ENCODE measurements around the gene BTNL9. TPM values are rescaled to one million over a fixed set of nuclear protein-coding genes. Genes with fewer than 3 reads are reported as not detected.
"Not testable (repeated sequence)": the region's sequence is repeated elsewhere in the genome, so short reads cannot be mapped to it uniquely, and the experiment has no call there.

The BTNL9 gene
- polyA plus RNA-seq, 1 donor from 2014 or later, result 13.9 TPM

DNA sequence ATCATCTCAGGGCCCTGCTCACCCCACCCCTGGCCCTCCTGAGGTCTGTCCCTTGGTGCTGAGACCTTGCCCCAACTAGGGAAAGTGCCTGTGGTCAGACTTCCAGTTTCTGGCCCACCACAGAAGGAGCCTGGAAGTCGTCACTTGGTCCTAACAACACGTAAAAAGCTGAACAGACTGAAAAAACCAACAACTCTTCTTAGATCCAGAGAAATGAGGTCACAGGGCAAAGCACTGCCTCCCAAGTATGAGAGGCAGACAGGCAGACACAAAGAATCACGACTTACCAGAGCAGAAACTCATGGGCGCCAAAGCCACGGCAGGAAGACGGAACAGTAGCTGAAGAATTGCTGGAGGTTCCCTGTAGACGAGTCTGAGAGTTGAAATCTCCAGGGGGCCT, 52.4 kb downstream of the BTNL9 start:
- Histone ChIP-seq H3K27ac (ENCODE audit: low read length) (no peak overlapping the region), H3K9ac (ENCODE audit: low read length) (no peak overlapping the region), H3K79me2 (replicated peaks; ENCODE audit: insufficient read depth, low read length) (no peaks in the 10 kb centered on the region), H2AFZ (ENCODE audit: low read depth, low read length) (no peak overlapping the region), H3K9me2 (ENCODE audit: insufficient read depth, low read length) (no peaks in the 10 kb centered on the region), H4K20me1 (ENCODE audit: insufficient read depth) (no peaks in the 10 kb centered on the region), H3K36me3 (ENCODE audit: insufficient read depth, low read length) (no peaks in the 10 kb centered on the region), H3K4me3 (ENCODE audit: low read length) (no peak overlapping the region), H3K27me3 (ENCODE audit: insufficient read depth, low read depth, low read length) (no peaks in the 10 kb centered on the region), H3K9me3 (ENCODE audit: low read length) (no peaks in the 10 kb centered on the region), H3F3A (ENCODE audit: insufficient read depth, low read length, poor library complexity, severe bottlenecking) (no peaks in the 10 kb centered on the region), H3K4me2 (ENCODE audit: low read length) (no peak overlapping the region)
- TF ChIP-seq RAD21 (conservative IDR thresholded peaks at IDR 0.05) (no peak), MXI1 (conservative IDR thresholded peaks at IDR 0.05; ENCODE audit: poor library complexity, severe bottlenecking) (no peak), EZH2 (IDR thresholded peaks at IDR 0.05; ENCODE audit: borderline replicate concordance, insufficient read depth, low read length, poor library complexity, severe bottlenecking) (no peak), EP300 (conservative IDR thresholded peaks at IDR 0.05; ENCODE audit: poor library complexity, severe bottlenecking) (no peak), TAF1 (IDR thresholded peaks at IDR 0.05; ENCODE audit: low read depth) (no peak)
- TF ChIP-seq, protein P1, sequence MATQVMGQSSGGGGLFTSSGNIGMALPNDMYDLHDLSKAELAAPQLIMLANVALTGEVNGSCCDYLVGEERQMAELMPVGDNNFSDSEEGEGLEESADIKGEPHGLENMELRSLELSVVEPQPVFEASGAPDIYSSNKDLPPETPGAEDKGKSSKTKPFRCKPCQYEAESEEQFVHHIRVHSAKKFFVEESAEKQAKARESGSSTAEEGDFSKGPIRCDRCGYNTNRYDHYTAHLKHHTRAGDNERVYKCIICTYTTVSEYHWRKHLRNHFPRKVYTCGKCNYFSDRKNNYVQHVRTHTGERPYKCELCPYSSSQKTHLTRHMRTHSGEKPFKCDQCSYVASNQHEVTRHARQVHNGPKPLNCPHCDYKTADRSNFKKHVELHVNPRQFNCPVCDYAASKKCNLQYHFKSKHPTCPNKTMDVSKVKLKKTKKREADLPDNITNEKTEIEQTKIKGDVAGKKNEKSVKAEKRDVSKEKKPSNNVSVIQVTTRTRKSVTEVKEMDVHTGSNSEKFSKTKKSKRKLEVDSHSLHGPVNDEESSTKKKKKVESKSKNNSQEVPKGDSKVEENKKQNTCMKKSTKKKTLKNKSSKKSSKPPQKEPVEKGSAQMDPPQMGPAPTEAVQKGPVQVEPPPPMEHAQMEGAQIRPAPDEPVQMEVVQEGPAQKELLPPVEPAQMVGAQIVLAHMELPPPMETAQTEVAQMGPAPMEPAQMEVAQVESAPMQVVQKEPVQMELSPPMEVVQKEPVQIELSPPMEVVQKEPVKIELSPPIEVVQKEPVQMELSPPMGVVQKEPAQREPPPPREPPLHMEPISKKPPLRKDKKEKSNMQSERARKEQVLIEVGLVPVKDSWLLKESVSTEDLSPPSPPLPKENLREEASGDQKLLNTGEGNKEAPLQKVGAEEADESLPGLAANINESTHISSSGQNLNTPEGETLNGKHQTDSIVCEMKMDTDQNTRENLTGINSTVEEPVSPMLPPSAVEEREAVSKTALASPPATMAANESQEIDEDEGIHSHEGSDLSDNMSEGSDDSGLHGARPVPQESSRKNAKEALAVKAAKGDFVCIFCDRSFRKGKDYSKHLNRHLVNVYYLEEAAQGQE (IDR thresholded peaks at IDR 0.05; ENCODE audit: borderline replicate concordance), result no peak

DNA sequence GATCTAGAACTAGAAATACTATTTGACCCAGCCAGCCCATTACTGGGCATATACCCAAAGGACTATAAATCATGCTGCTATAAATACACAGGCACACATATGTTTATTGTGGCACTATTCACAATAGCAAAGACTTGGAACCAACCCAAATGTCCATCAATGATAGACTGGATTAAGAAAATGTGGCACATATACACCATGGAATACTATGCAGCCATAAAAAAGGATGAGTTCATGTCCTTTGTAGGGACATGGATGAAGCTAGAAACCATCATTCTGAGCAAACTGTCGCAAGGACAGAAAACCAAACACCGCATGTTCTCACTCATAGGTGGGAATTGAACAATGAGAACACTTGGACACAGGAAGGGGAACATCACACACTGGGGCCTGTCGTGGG, 55.1 kb downstream of the BTNL9 start:
- not testable (repeated sequence) for H3K79me2 ChIP-seq (replicated peaks; ENCODE audit: insufficient read depth, low read length); H3K9me3 ChIP-seq (ENCODE audit: low read length); H4K20me1 ChIP-seq (ENCODE audit: insufficient read depth); H3K9me2 ChIP-seq (ENCODE audit: insufficient read depth, low read length); H3K36me3 ChIP-seq (ENCODE audit: insufficient read depth, low read length); H3K27ac ChIP-seq (ENCODE audit: low read length); H3F3A ChIP-seq (ENCODE audit: insufficient read depth, low read length, poor library complexity, severe bottlenecking); H3K4me3 ChIP-seq (ENCODE audit: low read length); H3K4me2 ChIP-seq (ENCODE audit: low read length); H3K9ac ChIP-seq (ENCODE audit: low read length); H2AFZ ChIP-seq (ENCODE audit: low read depth, low read length)
- H3K27me3 ChIP-seq (ENCODE audit: insufficient read depth, low read depth, low read length), result peaks cover 16% of the 10 kb centered on the region

DNA sequence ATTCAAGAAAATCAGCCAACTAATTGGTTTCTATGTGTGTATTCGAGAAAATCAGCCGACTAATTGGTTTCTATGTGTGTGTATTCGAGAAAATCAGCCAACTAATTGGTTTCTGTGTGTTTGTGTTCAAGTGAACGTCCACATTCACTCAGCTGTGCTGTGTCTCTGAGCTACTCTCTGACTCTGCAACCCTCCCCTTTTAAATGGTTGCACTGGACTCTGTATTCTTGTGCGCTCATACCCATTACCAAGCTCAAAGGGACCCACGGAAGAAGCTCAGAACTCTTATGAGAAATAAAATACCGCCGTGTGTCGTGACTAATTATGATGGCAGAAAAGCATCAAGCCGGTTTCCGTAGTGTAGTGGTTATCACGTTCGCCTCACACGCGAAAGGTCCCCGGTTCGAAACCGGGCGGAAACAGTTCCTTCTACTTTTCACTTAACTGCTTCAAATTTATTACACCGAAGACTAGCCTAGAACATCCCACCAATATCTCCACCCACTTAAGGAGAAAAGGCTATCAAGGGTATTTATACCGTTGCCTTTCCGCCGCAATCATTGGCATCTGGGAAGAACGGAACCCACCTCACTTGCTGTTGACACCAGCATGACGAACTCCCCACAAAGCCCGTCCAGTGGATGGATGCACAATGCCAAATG, 56.8 kb downstream of the BTNL9 start:
- H3F3A ChIP-seq (ENCODE audit: insufficient read depth, low read length, poor library complexity, severe bottlenecking); H3K4me2 ChIP-seq (ENCODE audit: low read length); H3K9me2 ChIP-seq (ENCODE audit: insufficient read depth, low read length); H3K79me2 ChIP-seq (replicated peaks; ENCODE audit: insufficient read depth, low read length); H3K27ac ChIP-seq (ENCODE audit: low read length); H3K4me3 ChIP-seq (ENCODE audit: low read length); H3K36me3 ChIP-seq (ENCODE audit: insufficient read depth, low read length); H2AFZ ChIP-seq (ENCODE audit: low read depth, low read length); H4K20me1 ChIP-seq (ENCODE audit: insufficient read depth); H3K9ac ChIP-seq (ENCODE audit: low read length); H3K9me3 ChIP-seq (ENCODE audit: low read length): not testable (repeated sequence)
- peaks cover 20% of the 10 kb centered on the region for H3K27me3 ChIP-seq (ENCODE audit: insufficient read depth, low read depth, low read length)

DNA sequence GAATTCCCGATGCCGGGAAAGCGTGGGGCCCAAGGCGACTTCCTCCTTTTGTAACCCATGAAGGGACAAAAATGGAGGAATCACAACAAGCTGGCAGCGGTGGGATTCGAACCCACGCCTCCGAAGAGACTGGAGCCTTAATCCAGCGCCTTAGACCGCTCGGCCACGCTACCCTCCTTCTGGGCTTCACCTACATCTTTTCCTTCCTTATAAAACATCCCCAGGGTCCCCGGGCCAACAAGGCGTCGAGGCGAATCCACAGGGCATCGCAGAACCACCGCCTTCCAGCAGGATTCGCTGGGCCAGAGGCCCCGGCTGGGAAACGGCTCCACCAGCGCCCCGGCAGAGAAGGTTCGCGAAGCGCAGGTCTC, 57.3 kb downstream of the BTNL9 start:
- H3K4me2 ChIP-seq (ENCODE audit: low read length); H3K9me2 ChIP-seq (ENCODE audit: insufficient read depth, low read length); H4K20me1 ChIP-seq (ENCODE audit: insufficient read depth); H2AFZ ChIP-seq (ENCODE audit: low read depth, low read length); H3K9ac ChIP-seq (ENCODE audit: low read length); H3F3A ChIP-seq (ENCODE audit: insufficient read depth, low read length, poor library complexity, severe bottlenecking); H3K36me3 ChIP-seq (ENCODE audit: insufficient read depth, low read length); H3K4me3 ChIP-seq (ENCODE audit: low read length); H3K79me2 ChIP-seq (replicated peaks; ENCODE audit: insufficient read depth, low read length); H3K9me3 ChIP-seq (ENCODE audit: low read length); H3K27ac ChIP-seq (ENCODE audit: low read length): not testable (repeated sequence)
- H3K27me3 ChIP-seq (ENCODE audit: insufficient read depth, low read depth, low read length), result peaks cover 20% of the 10 kb centered on the region

DNA sequence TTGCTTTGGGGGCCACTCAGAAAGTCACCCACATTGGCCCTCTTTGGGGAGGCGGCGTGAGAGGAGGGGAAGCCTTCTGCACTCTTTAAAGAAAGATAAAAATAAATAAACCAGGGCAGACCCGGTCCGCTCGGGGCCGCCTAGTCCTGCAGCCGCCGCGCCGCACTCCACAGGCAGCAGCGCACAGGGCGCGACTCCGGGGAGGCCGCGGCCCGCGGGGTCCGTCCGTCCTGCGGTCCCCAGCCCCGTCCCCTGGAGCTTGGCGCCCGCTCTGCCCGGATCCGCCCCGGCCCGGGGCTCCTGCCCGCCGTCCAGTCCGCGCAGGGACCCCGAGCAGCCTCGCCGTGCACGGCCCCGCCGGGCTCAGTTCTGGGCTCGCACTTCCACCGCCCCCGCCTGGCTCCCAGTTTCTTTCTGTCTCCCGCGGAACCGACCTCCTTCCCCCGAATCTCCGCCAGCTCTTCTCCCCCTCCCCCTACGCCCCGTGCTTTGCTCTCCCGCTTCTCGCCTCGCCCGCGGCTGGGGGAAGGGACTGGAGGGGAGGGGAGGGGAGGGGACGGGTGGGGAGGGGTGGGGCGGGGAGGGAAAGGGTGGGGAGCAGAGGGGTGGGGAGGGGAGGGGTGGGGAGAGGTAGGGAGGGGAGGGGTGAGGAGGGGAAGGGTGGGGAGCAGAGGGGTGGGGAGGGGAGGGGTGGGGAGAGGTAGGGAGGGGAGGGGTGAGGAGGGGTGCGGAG, 57.9 kb downstream of the BTNL9 start:
- H3K79me2 ChIP-seq (replicated peaks; ENCODE audit: insufficient read depth, low read length); H3F3A ChIP-seq (ENCODE audit: insufficient read depth, low read length, poor library complexity, severe bottlenecking); H3K27ac ChIP-seq (ENCODE audit: low read length); H3K4me3 ChIP-seq (ENCODE audit: low read length); H2AFZ ChIP-seq (ENCODE audit: low read depth, low read length); H3K9me2 ChIP-seq (ENCODE audit: insufficient read depth, low read length); H3K9ac ChIP-seq (ENCODE audit: low read length); H3K36me3 ChIP-seq (ENCODE audit: insufficient read depth, low read length); H4K20me1 ChIP-seq (ENCODE audit: insufficient read depth); H3K9me3 ChIP-seq (ENCODE audit: low read length); H3K4me2 ChIP-seq (ENCODE audit: low read length): not testable (repeated sequence)
- peaks cover 20% of the 10 kb centered on the region for H3K27me3 ChIP-seq (ENCODE audit: insufficient read depth, low read depth, low read length)

Measured in neural cell (in vitro differentiated cells).